HEK293 (cell line): ENCODE measurements around the gene HSF2.
A peak's percentile ranks its signal among the peaks of the same experiment; 100 is the strongest.

ENCODE experiments used
- AEBP2 ChIP-seq: fragments of 450-650 bp; formaldehyde crosslinking; IDR thresholded peaks from 2 replicates; pipeline ENCODE4 v1.5.1; 2016; ENCODE audit warnings: missing biosample characterization, missing genetic modification characterization, borderline replicate concordance
- CTCF ChIP-seq: fragments of 450-650 bp; formaldehyde crosslinking; IDR thresholded peaks from 2 replicates; pipeline ENCODE4 v1.5.1; 2016; ENCODE audit warnings: missing biosample characterization, missing genetic modification characterization
- EGR2 ChIP-seq: fragments of 450-650 bp; formaldehyde crosslinking; IDR thresholded peaks from 2 replicates; pipeline ENCODE4 v1.5.1; 2016; ENCODE audit warnings: low read depth, missing biosample characterization, missing genetic modification characterization
- GLIS2 ChIP-seq: fragments of 450-650 bp; formaldehyde crosslinking; IDR thresholded peaks from 2 replicates; pipeline ENCODE4 v1.5.1; 2016; ENCODE audit warnings: missing biosample characterization, missing genetic modification characterization
- HOXD13 ChIP-seq: sonication (generic); formaldehyde crosslinking; IDR thresholded peaks from 2 replicates; pipeline ENCODE4 v1.8.0; 2022; ENCODE audit warnings: missing genetic modification reagents, borderline replicate concordance
- IKZF3 ChIP-seq: fragments of 450-650 bp; IDR thresholded peaks from 2 replicates; pipeline ENCODE4 v1.5.0; 2018; ENCODE audit warnings: missing biosample characterization, mild to moderate bottlenecking, missing genetic modification characterization, moderate library complexity
- KLF9 ChIP-seq: fragments of 450-650 bp; formaldehyde crosslinking; IDR thresholded peaks from 2 replicates; pipeline ENCODE4 v1.5.1; 2016; ENCODE audit warnings: missing biosample characterization, missing genetic modification characterization, low read depth
- MZF1 ChIP-seq: fragments of 450-650 bp; formaldehyde crosslinking; IDR thresholded peaks from 2 replicates; pipeline ENCODE4 v1.5.1; 2017; ENCODE audit warnings: missing biosample characterization, missing genetic modification characterization, borderline replicate concordance
- OVOL3 ChIP-seq: fragments of 450-650 bp; formaldehyde crosslinking; IDR thresholded peaks from 2 replicates; pipeline ENCODE4 v1.5.1; 2016; ENCODE audit warnings: missing biosample characterization, missing genetic modification characterization
- RBAK ChIP-seq: fragments of 450-650 bp; formaldehyde crosslinking; IDR thresholded peaks from 2 replicates; pipeline ENCODE4 v1.5.1; 2016; ENCODE audit warnings: missing biosample characterization, missing genetic modification characterization
- SETDB1 ChIP-seq: IDR thresholded peaks from one replicate; pipeline ENCODE4 v1.6.1; 2017; ENCODE audit warnings: mild to moderate bottlenecking, low read length, moderate library complexity, mixed read lengths; ENCODE audit not compliant: insufficient read length
- ZBTB1 ChIP-seq: fragments of 450-650 bp; formaldehyde crosslinking; IDR thresholded peaks from 2 replicates; pipeline ENCODE4 v1.5.1; 2016; ENCODE audit warnings: missing biosample characterization, missing genetic modification characterization
- ZBTB10 ChIP-seq: fragments of 450-650 bp; formaldehyde crosslinking; IDR thresholded peaks from 2 replicates; pipeline ENCODE4 v1.5.1; 2016; ENCODE audit warnings: missing biosample characterization, missing genetic modification characterization
- ZBTB8A ChIP-seq: fragments of 450-650 bp; formaldehyde crosslinking; IDR thresholded peaks from 2 replicates; pipeline ENCODE4 v1.5.1; 2016; ENCODE audit warnings: missing biosample characterization, missing genetic modification characterization
- ZEB2 ChIP-seq: fragments of 450-650 bp; formaldehyde crosslinking; IDR thresholded peaks from 2 replicates; pipeline ENCODE4 v1.5.1; 2016; ENCODE audit warnings: missing biosample characterization, missing genetic modification characterization
- ZNF2 ChIP-seq: fragments of 450-650 bp; formaldehyde crosslinking; IDR thresholded peaks from 2 replicates; pipeline ENCODE4 v1.5.1; 2016; ENCODE audit warnings: missing biosample characterization, missing genetic modification characterization
- ZNF223 ChIP-seq: fragments of 450-650 bp; formaldehyde crosslinking; IDR thresholded peaks from 2 replicates; pipeline ENCODE4 v1.5.1; 2016; ENCODE audit warnings: missing biosample characterization, missing genetic modification characterization
- ZNF324 ChIP-seq: fragments of 450-650 bp; formaldehyde crosslinking; IDR thresholded peaks from 2 replicates; pipeline ENCODE4 v1.5.1; 2016; ENCODE audit warnings: missing biosample characterization, missing genetic modification characterization
- ZNF394 ChIP-seq: fragments of 450-650 bp; formaldehyde crosslinking; IDR thresholded peaks from 2 replicates; pipeline ENCODE4 v1.5.1; 2016; ENCODE audit warnings: missing biosample characterization, missing genetic modification characterization, mild to moderate bottlenecking, moderate library complexity, borderline replicate concordance
- ZNF449 ChIP-seq: fragments of 450-650 bp; formaldehyde crosslinking; IDR thresholded peaks from 2 replicates; pipeline ENCODE4 v1.5.1; 2017; ENCODE audit warnings: missing biosample characterization, mild to moderate bottlenecking, missing genetic modification characterization, moderate library complexity
- ZNF530 ChIP-seq: fragments of 450-650 bp; formaldehyde crosslinking; IDR thresholded peaks from 2 replicates; pipeline ENCODE4 v1.5.1; 2016; ENCODE audit warnings: low read depth, missing biosample characterization, missing genetic modification characterization
- ZNF560 ChIP-seq: fragments of 450-650 bp; formaldehyde crosslinking; IDR thresholded peaks from 2 replicates; pipeline ENCODE4 v1.5.1; 2017; ENCODE audit warnings: missing biosample characterization, missing genetic modification characterization, borderline replicate concordance
- ZNF580 ChIP-seq: fragments of 450-650 bp; formaldehyde crosslinking; IDR thresholded peaks from 2 replicates; pipeline ENCODE4 v1.5.1; 2016; ENCODE audit warnings: missing biosample characterization, missing genetic modification characterization
- ZNF600 ChIP-seq: fragments of 450-650 bp; formaldehyde crosslinking; IDR thresholded peaks from 2 replicates; pipeline ENCODE4 v1.5.1; 2016; ENCODE audit warnings: missing biosample characterization, missing genetic modification characterization
- ZNF626 ChIP-seq: fragments of 450-650 bp; sonication (Bioruptor Pico); formaldehyde crosslinking; IDR thresholded peaks from 2 replicates; pipeline ENCODE4 v1.5.1; 2018; ENCODE audit warnings: missing biosample characterization, missing genetic modification characterization, inconsistent platforms
- ZNF664 ChIP-seq: fragments of 450-650 bp; formaldehyde crosslinking; IDR thresholded peaks from 2 replicates; pipeline ENCODE4 v1.5.1; 2016; ENCODE audit warnings: missing biosample characterization, missing genetic modification characterization
- ZNF670 ChIP-seq: fragments of 450-650 bp; formaldehyde crosslinking; IDR thresholded peaks from 2 replicates; pipeline ENCODE4 v1.5.1; 2016; ENCODE audit warnings: missing biosample characterization, missing genetic modification characterization, low read depth
- ZNF692 ChIP-seq: fragments of 450-650 bp; formaldehyde crosslinking; IDR thresholded peaks from 2 replicates; pipeline ENCODE4 v1.5.1; 2016; ENCODE audit warnings: missing biosample characterization, missing genetic modification characterization
- ZNF704 ChIP-seq: fragments of 450-650 bp; formaldehyde crosslinking; IDR thresholded peaks from 2 replicates; pipeline ENCODE4 v1.5.1; 2016; ENCODE audit warnings: missing biosample characterization, missing genetic modification characterization
- ZNF791 ChIP-seq: fragments of 450-650 bp; formaldehyde crosslinking; IDR thresholded peaks from 2 replicates; pipeline ENCODE4 v1.5.1; 2016; ENCODE audit warnings: missing biosample characterization, missing genetic modification characterization

HSF2 gene

GRCh38 chr6:122399348-122400120 lies at the start of gene HSF2 (continued):
- no peak for TF ChIP-seq ZNF704 (tag by site-specific recombination)
- no peak for TF ChIP-seq ZBTB1 (tag by site-specific recombination)
- TF ChIP-seq IKZF3 = 0 out of 2 replicates have a peak, but pooled peaks have one; percentile 22
- no peak for TF ChIP-seq ZNF530 (tag by site-specific recombination)
- TF ChIP-seq HOXD13 (CRISPR knock-in tag) = peak; percentile 14; the same call in 1 of the 2 replicates
- TF ChIP-seq ZNF560 (tag by site-specific recombination) = no peak
- TF ChIP-seq ZNF692 = 0 out of 2 replicates have a peak, but pooled peaks have one; percentile 33
- no peak for TF ChIP-seq ZNF600
- no peak for TF ChIP-seq RBAK (tag by site-specific recombination)
- TF ChIP-seq ZNF394 = no peak
- no peak for TF ChIP-seq MZF1 (tag by site-specific recombination)
- no peak for TF ChIP-seq ZNF449
- TF ChIP-seq ZNF2 (tag by site-specific recombination) = no peak
- no peak for TF ChIP-seq ZNF791 (tag by site-specific recombination)
- TF ChIP-seq ZNF223 (tag by site-specific recombination) = no peak
- no peak for TF ChIP-seq OVOL3 (tag by site-specific recombination)
- no peak for TF ChIP-seq ZNF670 (tag by site-specific recombination)
- TF ChIP-seq ZBTB8A (tag by site-specific recombination) = no peak
- peak; percentile 82 for TF ChIP-seq KLF9
- no peak for TF ChIP-seq ZBTB10 (tag by site-specific recombination)
- TF ChIP-seq CTCF = peak; percentile 72
- no peak for TF ChIP-seq ZNF324 (tag by site-specific recombination)
- no peak for TF ChIP-seq EGR2 (tag by site-specific recombination)
- no peak for TF ChIP-seq AEBP2 (tag by site-specific recombination)
- no peak for TF ChIP-seq SETDB1
- TF ChIP-seq ZNF626 = no peak
- no peak for TF ChIP-seq ZEB2 (tag by site-specific recombination)
- TF ChIP-seq ZNF664 (tag by site-specific recombination) = no peak
- TF ChIP-seq ZNF580 (tag by site-specific recombination) = no peak
- TF ChIP-seq GLIS2 (tag by site-specific recombination) = peak; percentile 85
